G401 (cell line): ENCODE measurements around the gene ZMYND8. TPM values are rescaled to one million over a fixed set of nuclear protein-coding genes. Genes with fewer than 3 reads are reported as not detected.
"Not testable (repeated sequence)": the region's sequence is repeated elsewhere in the genome, so short reads cannot be mapped to it uniquely, and the experiment has no call there.

Experiments used
- DNase-seq: peaks from one replicate; pipeline ENCODE4 v3.0.0-alpha.2; 2015; ENCODE audit warnings: low spot score
- in situ Hi-C: cut with HindIII; loops from 2 replicates; pipeline ENCODE4 v1.10.0; 2016; ENCODE audit warnings: low sequenced_read_pairs, mixed read lengths
- total RNA-seq: library from RNA; depleted of rRNA; stranded (reverse); fragments of >200 nt; shearing (Covaris generic); gene quantifications from 2 replicates; pipeline ENCODE4 v1.2.3, GENCODE V29; 2014

The ZMYND8 gene
- total RNA-seq, 1 experiment from 2014 or later: 24.7 TPM

- in situ Hi-C loops: no loop called here
- DNase-seq: no peak
These were observed 60.5 kb downstream of the ZMYND8 start for GRCh38 chr20:47295921-47296426.

GRCh38 chr20:47295129-47295813, 61.2 kb downstream of the ZMYND8 start:
- in situ Hi-C loops: no loop called here

GRCh38 chr20:47293631-47294030, 62.9 kb downstream of the ZMYND8 start:
- no peak for DNase-seq
- in situ Hi-C loops: no loop called here

More at GRCh38 chr20:47295129-47295813, 61.2 kb downstream of the ZMYND8 start:
- no peak for DNase-seq

GRCh38 chr20:47292581-47292980, 63.9 kb downstream of the ZMYND8 start:
- no peak for DNase-seq
- in situ Hi-C loops: no loop called here

- in situ Hi-C loops: no loop called here
- no peak for DNase-seq
These were observed 65.7 kb downstream of the ZMYND8 start for GRCh38 chr20:47290666-47291430.

GRCh38 chr20:47290008-47290407, 66.5 kb downstream of the ZMYND8 start:
- DNase-seq: no peak
- in situ Hi-C loops: no loop called here

- in situ Hi-C loops: no loop called here
- DNase-seq: no peak
These were observed 67.4 kb downstream of the ZMYND8 start for GRCh38 chr20:47289096-47289495.

GRCh38 chr20:47288530-47288929, 68.0 kb downstream of the ZMYND8 start:
- DNase-seq, in situ Hi-C loops: not testable (repeated sequence)

GRCh38 chr20:47287609-47288144, 68.8 kb downstream of the ZMYND8 start:
- DNase-seq: no peak

GRCh38 chr20:47286681-47287080, 69.8 kb downstream of the ZMYND8 start:
- in situ Hi-C loops: no loop called here
- DNase-seq: no peak

More at GRCh38 chr20:47287609-47288144, 68.8 kb downstream of the ZMYND8 start:
- in situ Hi-C loops: no loop called here

GRCh38 chr20:47285189-47285588, 71.3 kb downstream of the ZMYND8 start:
- in situ Hi-C loops: no loop called here
- no peak for DNase-seq

GRCh38 chr20:47284373-47284772, 72.1 kb downstream of the ZMYND8 start:
- in situ Hi-C loops: no loop called here
- DNase-seq: no peak

- in situ Hi-C loops: no loop called here
- no peak for DNase-seq
These were observed 73.1 kb downstream of the ZMYND8 start for GRCh38 chr20:47283411-47283810.

GRCh38 chr20:47282864-47283263, 73.6 kb downstream of the ZMYND8 start:
- no peak for DNase-seq
- in situ Hi-C loops: no loop called here

- in situ Hi-C loops: no loop called here
These were observed 75.1 kb downstream of the ZMYND8 start for GRCh38 chr20:47281376-47281775.

GRCh38 chr20:47280668-47281067, 75.8 kb downstream of the ZMYND8 start:
- DNase-seq: no peak

More at GRCh38 chr20:47281376-47281775, 75.1 kb downstream of the ZMYND8 start:
- DNase-seq: no peak

GRCh38 chr20:47280228-47280627, 76.3 kb downstream of the ZMYND8 start:
- DNase-seq: no peak
- in situ Hi-C loops: no loop called here

More at GRCh38 chr20:47280668-47281067, 75.8 kb downstream of the ZMYND8 start:
- in situ Hi-C loops: no loop called here

- no peak for DNase-seq
- in situ Hi-C loops: no loop called here
These were observed 77.6 kb downstream of the ZMYND8 start for GRCh38 chr20:47278907-47279348.

GRCh38 chr20:47277535-47277872, 79.0 kb downstream of the ZMYND8 start:
- in situ Hi-C loops: not testable (repeated sequence)
- peak; percentile 51 for DNase-seq
